HEK293 (cell line): ENCODE data around the gene LCNL1.
"Not testable (repeated sequence)": the region's sequence is repeated elsewhere in the genome, so short reads cannot be mapped to it uniquely, and the experiment has no call there.

Source experiments
- CTCF ChIA-PET: fragments of 350-600 bp; formaldehyde crosslinking; extraction: SDS; loops from one replicate; lab custom pipeline; 2021; ENCODE audit warnings: antibody characterized with exemption; lab: Yijun Ruan, JAX
- POLR2A ChIA-PET: fragments of 300-600 bp; formaldehyde crosslinking; extraction: SDS; loops from one replicate; lab custom pipeline; 2020; ENCODE audit warnings: antibody characterized with exemption, inconsistent platforms; lab: Yijun Ruan, JAX
- H3K27ac ChIP-seq: fragments of 200-500 bp; sonication (Bioruptor generic); 2 replicates; pipeline ENCODE4 v1.5.1; 2014; ENCODE audit warnings: low read depth, low read length, control low read depth, inconsistent platforms; ENCODE audit errors: extremely low read depth
- H3K36me3 ChIP-seq, 2 experiments: fragments of 200-500 bp in 1 of 2; sonication (Bioruptor generic) in 1 of 2; 1 replicate in 1 of 2; 2 replicates in 1 of 2; pipeline ENCODE4 v1.5.1; 2014 to 2017; ENCODE audit warnings: inconsistent platforms in 2 of 2, low read length in 2 of 2; ENCODE audit not compliant: control insufficient read depth in 2 of 2, insufficient read depth in 1 of 2
- H3K4me1 ChIP-seq: fragments of 200-500 bp; sonication (Bioruptor generic); 2 replicates; pipeline ENCODE4 v1.5.1; 2014; ENCODE audit warnings: mild to moderate bottlenecking, low read length, inconsistent platforms; ENCODE audit not compliant: control insufficient read depth, insufficient read depth
- H3K4me3 ChIP-seq: 2 replicates; pipeline ENCODE4 v1.5.1; 2011; ENCODE audit warnings: low read depth, mild to moderate bottlenecking, control low read depth, low read length, moderate library complexity
- H3K9me3 ChIP-seq: fragments of 200-500 bp; sonication (Bioruptor generic); 2 replicates; pipeline ENCODE4 v1.5.1; 2014; ENCODE audit warnings: low read depth, low read length, inconsistent platforms; ENCODE audit not compliant: control insufficient read depth, insufficient read depth
- ATF2 ChIP-seq: fragments of 450-650 bp; formaldehyde crosslinking; IDR thresholded peaks from 2 replicates; pipeline ENCODE4 v1.5.1; 2016; ENCODE audit warnings: missing biosample characterization, missing genetic modification characterization, low read depth
- IKZF3 ChIP-seq: fragments of 450-650 bp; IDR thresholded peaks from 2 replicates; pipeline ENCODE4 v1.5.0; 2018; ENCODE audit warnings: missing biosample characterization, mild to moderate bottlenecking, missing genetic modification characterization, moderate library complexity
- KLF1 ChIP-seq: fragments of 450-650 bp; formaldehyde crosslinking; IDR thresholded peaks from 2 replicates; pipeline ENCODE4 v1.5.1; 2016; ENCODE audit warnings: missing biosample characterization, missing genetic modification characterization
- KLF8 ChIP-seq: fragments of 450-650 bp; formaldehyde crosslinking; IDR thresholded peaks from 2 replicates; pipeline ENCODE4 v1.5.1; 2016; ENCODE audit warnings: missing biosample characterization, missing genetic modification characterization
- SETDB1 ChIP-seq: IDR thresholded peaks from one replicate; pipeline ENCODE4 v1.6.1; 2017; ENCODE audit warnings: mild to moderate bottlenecking, low read length, moderate library complexity, mixed read lengths; ENCODE audit not compliant: insufficient read length
- SP7 ChIP-seq: fragments of 450-650 bp; formaldehyde crosslinking; IDR thresholded peaks from 2 replicates; pipeline ENCODE4 v1.5.1; 2016; ENCODE audit warnings: missing biosample characterization, missing genetic modification characterization
- TSHZ1 ChIP-seq: fragments of 450-650 bp; formaldehyde crosslinking; IDR thresholded peaks from 2 replicates; pipeline ENCODE4 v1.5.1; 2016; ENCODE audit warnings: missing biosample characterization, missing genetic modification characterization, borderline replicate concordance
- WT1 ChIP-seq: fragments of 450-650 bp; formaldehyde crosslinking; IDR thresholded peaks from 2 replicates; pipeline ENCODE4 v1.5.1; 2016; ENCODE audit warnings: missing biosample characterization, missing genetic modification characterization
- ZBTB11 ChIP-seq: fragments of 450-650 bp; formaldehyde crosslinking; conservative IDR thresholded peaks from 2 replicates; pipeline ENCODE4 v1.5.1; 2016; ENCODE audit warnings: low read depth, missing biosample characterization, missing genetic modification characterization
- ZBTB8A ChIP-seq: fragments of 450-650 bp; formaldehyde crosslinking; IDR thresholded peaks from 2 replicates; pipeline ENCODE4 v1.5.1; 2016; ENCODE audit warnings: missing biosample characterization, missing genetic modification characterization
- ZNF121 ChIP-seq: fragments of 450-650 bp; formaldehyde crosslinking; IDR thresholded peaks from 2 replicates; pipeline ENCODE4 v1.5.1; 2016; ENCODE audit warnings: missing biosample characterization, missing genetic modification characterization
- ZNF2 ChIP-seq: fragments of 450-650 bp; formaldehyde crosslinking; IDR thresholded peaks from 2 replicates; pipeline ENCODE4 v1.5.1; 2016; ENCODE audit warnings: missing biosample characterization, missing genetic modification characterization
- ZNF292 ChIP-seq: fragments of 450-650 bp; formaldehyde crosslinking; IDR thresholded peaks from 2 replicates; pipeline ENCODE4 v1.5.1; 2016; ENCODE audit warnings: low read depth, missing biosample characterization, missing genetic modification characterization, borderline replicate concordance
- ZNF600 ChIP-seq: fragments of 450-650 bp; formaldehyde crosslinking; IDR thresholded peaks from 2 replicates; pipeline ENCODE4 v1.5.1; 2016; ENCODE audit warnings: missing biosample characterization, missing genetic modification characterization
- ZNF629 ChIP-seq: fragments of 450-650 bp; formaldehyde crosslinking; IDR thresholded peaks from 2 replicates; pipeline ENCODE4 v1.5.1; 2017; ENCODE audit warnings: missing biosample characterization, missing genetic modification characterization
- ZNF654 ChIP-seq: fragments of 450-650 bp; formaldehyde crosslinking; IDR thresholded peaks from 2 replicates; pipeline ENCODE4 v1.5.1; 2016; ENCODE audit warnings: low read depth, missing biosample characterization, missing genetic modification characterization
- ZSCAN30 ChIP-seq: fragments of 450-650 bp; IDR thresholded peaks from 2 replicates; pipeline ENCODE4 v1.5.1; 2018; ENCODE audit warnings: missing biosample characterization, mild to moderate bottlenecking, missing genetic modification characterization, moderate library complexity

The LCNL1 gene

GRCh38 chr9:137001857-137002645 lies 19.3 kb downstream of the LCNL1 start:
- TF ChIP-seq ZNF121 (tag by site-specific recombination) (peak; percentile 72), ZNF292 (no peak)
- H3K4me1 ChIP-seq, result no peaks in the 10 kb centered on the region
- no peak overlapping the region for H3K4me3 ChIP-seq
- H3K36me3 ChIP-seq, result no peaks in the 10 kb centered on the region
- CTCF ChIA-PET, result interaction anchor here (0.6 to 5.2 kb wide), 8 partner anchors 27 to 231 kb away, joined by 3 to 38 read pairs (median 3); partner anchors contain the start of genes ABCA2 and AJM1
- no peak overlapping the region for H3K27ac ChIP-seq
- H3K9me3 ChIP-seq, result no peaks in the 10 kb centered on the region
- POLR2A ChIA-PET, result interaction anchor here (0.7 to 4.7 kb wide), 2 partner anchors 9 to 62 kb away, joined by 4 to 25 read pairs; partner anchors contain the start of gene PAXX

- POLR2A ChIA-PET, result interaction anchor here (0.7 to 4.7 kb wide), 2 partner anchors 10 to 62 kb away, joined by 4 to 25 read pairs; partner anchors contain the start of gene PAXX
- no peak overlapping the region for H3K4me3 ChIP-seq
- peaks cover 3% of the 10 kb centered on the region; the same call in 1 of the 2 replicates for H3K4me1 ChIP-seq
- CTCF ChIA-PET, result interaction anchor here (0.6 to 5.2 kb wide), 6 partner anchors 26 to 232 kb away, joined by 3 to 38 read pairs (median 3); partner anchors contain the start of genes ABCA2 and AJM1
- no peaks in the 10 kb centered on the region for H3K9me3 ChIP-seq
- H3K36me3 ChIP-seq, result no peaks in the 10 kb centered on the region
- no peak overlapping the region for H3K27ac ChIP-seq
- TF ChIP-seq TSHZ1 (tag by site-specific recombination) (no peak), ZNF600 (tag by site-specific recombination) (peak; percentile 11; the same call in 1 of the 2 replicates)
- TF ChIP-seq, all 188 proteins: peak for 1
Observed at GRCh38 chr9:137002646-137003041, 19.9 kb downstream of the LCNL1 start.

- POLR2A ChIA-PET, result interaction anchor here (4.7 kb wide), 1 partner anchor 12 kb away, joined by 25 read pairs; the partner anchor contains the start of gene PAXX
Observed at GRCh38 chr9:137004285-137004684, 21.5 kb downstream of the LCNL1 start.

More at GRCh38 chr9:137004285-137004684, 21.5 kb downstream of the LCNL1 start:
- not testable (repeated sequence) for H3K9me3 ChIP-seq, H3K4me1 ChIP-seq, H3K4me3 ChIP-seq, H3K27ac ChIP-seq, H3K36me3 ChIP-seq
- peak; percentile 42; the same call in 1 of the 2 replicates for TF ChIP-seq WT1 (tag by site-specific recombination)
- TF ChIP-seq IKZF3 (tag by site-specific recombination), result peak; percentile 56; the same call in 1 of the 2 replicates
- TF ChIP-seq ZBTB8A (tag by site-specific recombination), result peak; percentile 85
- 0 out of 2 replicates have a peak, but pooled peaks have one; percentile 18 for TF ChIP-seq ZBTB11 (tag by site-specific recombination)
- TF ChIP-seq ATF2 (tag by site-specific recombination), result 0 out of 2 replicates have a peak, but pooled peaks have one; percentile 4
- peak; percentile 41; the same call in 1 of the 2 replicates for TF ChIP-seq ZNF2
- TF ChIP-seq ZNF629 (tag by site-specific recombination), result 0 out of 2 replicates have a peak, but pooled peaks have one; percentile 39
- 0 out of 2 replicates have a peak, but pooled peaks have one; percentile 16 for TF ChIP-seq ZSCAN30
- 0 out of 2 replicates have a peak, but pooled peaks have one; percentile 46 for TF ChIP-seq ZNF600 (tag by site-specific recombination)
- peak; percentile 89 for TF ChIP-seq KLF1 (tag by site-specific recombination)
- TF ChIP-seq SP7 (tag by site-specific recombination), result 0 out of 2 replicates have a peak, but pooled peaks have one; percentile 15
- TF ChIP-seq SETDB1, result peak; percentile 54
- TF ChIP-seq KLF8 (tag by site-specific recombination), result peak; percentile 37; the same call in 1 of the 2 replicates
- TF ChIP-seq ZNF654 (tag by site-specific recombination), result peak; percentile 31
- CTCF ChIA-PET, result interaction anchor here (0.7 to 5.2 kb wide), 4 partner anchors 12 to 56 kb away, joined by 4 to 38 read pairs (median 14); partner anchors contain the start of genes ABCA2 and PAXX
